GM21447 (cell line): ENCODE data around the gene NXPH4.

Experiments used
- ATAC-seq: cut with Tn5 transposase; IDR thresholded peaks from one replicate; pipeline ENCODE4 v1.9.1; 2021; ENCODE audit not compliant: unreplicated experiment

NXPH4 gene

DNA sequence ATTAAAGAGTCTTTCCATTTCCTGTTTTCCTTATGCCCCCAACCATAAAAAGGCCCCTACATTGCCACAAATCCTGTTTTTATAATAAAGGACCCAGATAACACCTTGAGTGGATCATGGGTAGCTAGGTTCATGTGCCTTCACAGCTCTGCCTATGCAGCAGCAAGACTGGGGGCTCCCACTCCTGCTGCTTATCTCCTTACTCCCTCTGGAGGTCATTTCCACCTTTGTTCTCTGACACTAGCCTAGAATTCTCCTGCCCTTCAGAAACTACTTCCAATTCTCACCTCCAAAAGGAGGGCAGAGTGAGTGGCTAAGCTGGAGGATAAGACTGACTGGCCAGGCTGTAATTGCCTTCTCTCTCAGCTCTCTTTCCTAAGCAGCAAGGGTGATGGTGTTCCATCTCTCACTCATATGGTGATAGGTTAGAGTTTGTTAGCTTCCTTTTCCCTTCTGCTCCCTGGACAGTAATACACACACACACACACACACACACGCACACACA, 54.4 kb downstream of the NXPH4 start:
- no peak for ATAC-seq

GRCh38 chr12:57272337-57273151, 56.0 kb downstream of the NXPH4 start:
- ATAC-seq = no peak

DNA sequence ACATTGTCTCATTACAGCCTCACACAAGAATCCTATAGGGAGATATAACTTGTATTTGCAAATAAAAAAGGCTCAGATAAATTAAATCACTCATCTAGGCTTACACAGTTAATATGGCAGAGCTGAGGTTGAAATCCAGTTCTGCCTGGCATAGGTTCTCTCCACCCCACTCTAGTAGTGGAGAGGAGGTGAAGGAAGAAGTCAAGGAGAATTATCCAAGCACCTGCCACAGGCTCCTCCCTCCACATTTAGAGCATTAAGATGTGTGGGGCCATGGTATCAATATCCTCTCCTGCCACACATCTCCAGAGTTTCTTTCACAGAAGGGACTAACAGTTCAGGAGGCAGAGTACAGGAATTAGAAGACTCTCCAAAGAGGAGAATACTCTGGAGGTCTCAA, 56.9 kb downstream of the NXPH4 start:
- ATAC-seq = no peak
